ENCODE data around the gene UBL4A. TPM values are rescaled to one million over a fixed set of nuclear protein-coding genes. Genes with fewer than 3 reads are reported as not detected.
A peak's percentile ranks its signal among the peaks of the same experiment; 100 is the strongest.

UBL4A gene
- total and polyA plus RNA-seq, 2 donors (not counting 3 experiments of a cell fraction or from before 2014, with no cell fraction given) = 25.3 to 31.4 TPM

DNA sequence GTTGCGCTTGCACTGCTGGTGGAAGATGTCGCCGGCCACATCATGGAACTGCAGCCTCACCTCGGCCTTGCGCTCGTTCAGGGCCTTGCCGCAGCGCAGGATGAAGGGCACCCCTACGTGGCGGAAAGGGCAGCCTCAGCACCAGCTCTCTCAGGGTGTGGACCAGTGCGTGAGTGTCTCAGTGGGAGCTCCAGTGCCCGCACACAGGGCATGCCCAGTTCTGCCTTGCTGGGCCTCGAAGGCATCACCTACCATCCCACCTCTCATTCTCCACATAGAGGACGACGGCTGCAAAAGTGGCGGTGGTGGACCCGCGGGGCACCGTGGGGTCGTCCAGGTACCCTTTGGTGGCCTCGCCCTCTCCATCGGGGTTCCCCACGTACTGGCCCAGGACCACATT lies 46.3 kb upstream of the UBL4A start:
- H3K4me3 ChIP-seq (replicated peaks in 1 of 3; ENCODE audit: insufficient read depth in 1 of 3, low read depth in 1 of 3, low read length in 3 of 3) = no peak overlapping the region
- no peaks in the 10 kb centered on the region for H3K4me1 ChIP-seq (ENCODE audit: control insufficient read depth, extremely low read depth, insufficient read depth, low read length)
- no peak overlapping the region for H2AFZ ChIP-seq (ENCODE audit: low read depth, low read length)
- H3K9ac ChIP-seq (replicated peaks; ENCODE audit: extremely low read depth, insufficient read depth, low read length) = no peak overlapping the region
- POLR2A ChIA-PET = no interaction called here
- H3K9me3 ChIP-seq (replicated peaks; ENCODE audit: control insufficient read depth, insufficient read depth, low read length) = no peaks in the 10 kb centered on the region
- H3K27me3 ChIP-seq (ENCODE audit: control insufficient read depth in 2 of 2, insufficient read depth in 2 of 2, low read length in 2 of 2) = no peaks in the 10 kb centered on the region
- CTCF ChIA-PET = interaction anchor here (4.2 kb wide), 1 partner anchor 159 kb away, joined by 24 read pairs; the partner anchor contains the start of gene FLNA
- TF ChIP-seq JUN (IDR thresholded peaks at IDR 0.05; ENCODE audit: borderline replicate concordance, insufficient read depth, insufficient read length, low read depth) (no peak), GATA2 (IDR thresholded peaks at IDR 0.05; ENCODE audit: insufficient read depth, insufficient read length, low read depth, low read length) (no peak), POLR2A (IDR thresholded peaks at IDR 0.05; ENCODE audit: low read depth, low read length) (no peak), FOS (IDR thresholded peaks at IDR 0.05; ENCODE audit: borderline replicate concordance, insufficient read depth, low read length) (no peak), MYC (IDR thresholded peaks at IDR 0.05; ENCODE audit: low read depth, low read length) (no peak)
- TF ChIP-seq, protein P1, sequence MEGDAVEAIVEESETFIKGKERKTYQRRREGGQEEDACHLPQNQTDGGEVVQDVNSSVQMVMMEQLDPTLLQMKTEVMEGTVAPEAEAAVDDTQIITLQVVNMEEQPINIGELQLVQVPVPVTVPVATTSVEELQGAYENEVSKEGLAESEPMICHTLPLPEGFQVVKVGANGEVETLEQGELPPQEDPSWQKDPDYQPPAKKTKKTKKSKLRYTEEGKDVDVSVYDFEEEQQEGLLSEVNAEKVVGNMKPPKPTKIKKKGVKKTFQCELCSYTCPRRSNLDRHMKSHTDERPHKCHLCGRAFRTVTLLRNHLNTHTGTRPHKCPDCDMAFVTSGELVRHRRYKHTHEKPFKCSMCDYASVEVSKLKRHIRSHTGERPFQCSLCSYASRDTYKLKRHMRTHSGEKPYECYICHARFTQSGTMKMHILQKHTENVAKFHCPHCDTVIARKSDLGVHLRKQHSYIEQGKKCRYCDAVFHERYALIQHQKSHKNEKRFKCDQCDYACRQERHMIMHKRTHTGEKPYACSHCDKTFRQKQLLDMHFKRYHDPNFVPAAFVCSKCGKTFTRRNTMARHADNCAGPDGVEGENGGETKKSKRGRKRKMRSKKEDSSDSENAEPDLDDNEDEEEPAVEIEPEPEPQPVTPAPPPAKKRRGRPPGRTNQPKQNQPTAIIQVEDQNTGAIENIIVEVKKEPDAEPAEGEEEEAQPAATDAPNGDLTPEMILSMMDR (IDR thresholded peaks at IDR 0.05; ENCODE audit: extremely low read depth in 1 of 2, insufficient read depth in 1 of 2, low read depth in 1 of 2, low read length in 2 of 2) = no peak
- H3K36me3 ChIP-seq (ENCODE audit: control insufficient read depth in 2 of 2, extremely low read depth in 1 of 2, insufficient read depth in 2 of 2, low read length in 2 of 2) = peaks cover 5 to 17% of the 10 kb centered on the region in 2 experiments
- H3K4me2 ChIP-seq (ENCODE audit: insufficient read depth, low read length) = no peak overlapping the region
- peaks cover 3% of the 10 kb centered on the region for H3K79me2 ChIP-seq (ENCODE audit: control insufficient read depth, insufficient read depth, low read length)
- BruUV-seq (replicated peaks) = no TSS peak
- dilution Hi-C loops (cut with MboI; ENCODE audit: extremely low pct_ligation_motif_present, low sequenced_read_pairs) = no loop called here
- no peak for FAIRE-seq
- no peak for DNase-seq (ENCODE audit: low read depth, low spot score)
- H4K20me1 ChIP-seq (replicated peaks; ENCODE audit: control insufficient read depth, extremely low read depth, insufficient read depth, low read length) = no peaks in the 10 kb centered on the region
- no peaks in the 10 kb centered on the region for H3K9me1 ChIP-seq (replicated peaks; ENCODE audit: control insufficient read depth, extremely low read depth, insufficient read depth, low read length)
- intact Hi-C loops (cut with micrococcal nuclease) = no loop called here
- no peak overlapping the region for H3K27ac ChIP-seq (ENCODE audit: insufficient read depth, low read depth, low read length)

- CTCF ChIA-PET = interaction anchor here (1.6 to 4.2 kb wide), 2 partner anchors 148 to 158 kb away, joined by 4 to 24 read pairs; partner anchors contain the start of gene FLNA
- Histone ChIP-seq H3K27ac (ENCODE audit: insufficient read depth, low read depth, low read length) (no peak overlapping the region), H3K9me1 (replicated peaks; ENCODE audit: control insufficient read depth, extremely low read depth, insufficient read depth, low read length) (no peaks in the 10 kb centered on the region), H3K4me2 (ENCODE audit: insufficient read depth, low read length) (no peak overlapping the region), H3K9ac (replicated peaks; ENCODE audit: extremely low read depth, insufficient read depth, low read length) (no peak overlapping the region), H3K27me3 (ENCODE audit: control insufficient read depth in 2 of 2, insufficient read depth in 2 of 2, low read length in 2 of 2) (no peaks in the 10 kb centered on the region), H3K4me1 (ENCODE audit: control insufficient read depth, extremely low read depth, insufficient read depth, low read length) (peaks cover 4% of the 10 kb centered on the region), H3K79me2 (ENCODE audit: control insufficient read depth, insufficient read depth, low read length) (no peaks in the 10 kb centered on the region), H3K36me3 (ENCODE audit: control insufficient read depth in 2 of 2, extremely low read depth in 1 of 2, insufficient read depth in 2 of 2, low read length in 2 of 2) (peaks cover 5 to 17% of the 10 kb centered on the region in 2 experiments), H3K9me3 (replicated peaks; ENCODE audit: control insufficient read depth, insufficient read depth, low read length) (no peaks in the 10 kb centered on the region), H3K4me3 (replicated peaks in 1 of 3; ENCODE audit: insufficient read depth in 1 of 3, low read depth in 1 of 3, low read length in 3 of 3) (no peak overlapping the region), H4K20me1 (replicated peaks; ENCODE audit: control insufficient read depth, extremely low read depth, insufficient read depth, low read length) (no peaks in the 10 kb centered on the region), H2AFZ (ENCODE audit: low read depth, low read length) (no peak overlapping the region)
- TSS peak; percentile 34 for BruUV-seq (replicated peaks)
- dilution Hi-C loops (cut with MboI; ENCODE audit: extremely low pct_ligation_motif_present, low sequenced_read_pairs) (no loop called here), intact Hi-C loops (cut with micrococcal nuclease) (no loop called here)
- no peak for DNase-seq (ENCODE audit: low read depth, low spot score)
- no peak for FAIRE-seq
- POLR2A ChIA-PET = no interaction called here
- no peak for TF ChIP-seq MAX (IDR thresholded peaks at IDR 0.05; ENCODE audit: insufficient read depth, insufficient read length)
- no peak for TF ChIP-seq POLR2AphosphoS5 (IDR thresholded peaks at IDR 0.05; ENCODE audit: insufficient read depth, low read depth, low read length)
- TF ChIP-seq EZH2 (IDR thresholded peaks at IDR 0.05; ENCODE audit: borderline replicate concordance, low read depth, low read length, severe bottlenecking) = no peak
- no peak for TF ChIP-seq POLR2A (IDR thresholded peaks at IDR 0.05; ENCODE audit: low read depth, low read length)
- TF ChIP-seq MYC (IDR thresholded peaks at IDR 0.05; ENCODE audit: low read depth, low read length) = no peak
- TF ChIP-seq, protein P1 (IDR thresholded peaks at IDR 0.05; ENCODE audit: extremely low read depth in 1 of 2, insufficient read depth in 1 of 2, low read depth in 1 of 2, low read length in 2 of 2) = no peak
- TF ChIP-seq JUN (IDR thresholded peaks at IDR 0.05; ENCODE audit: borderline replicate concordance, insufficient read depth, insufficient read length, low read depth) = no peak
- TF ChIP-seq FOS (IDR thresholded peaks at IDR 0.05; ENCODE audit: borderline replicate concordance, insufficient read depth, low read length) = no peak
- TF ChIP-seq GATA2 (IDR thresholded peaks at IDR 0.05; ENCODE audit: insufficient read depth, insufficient read length, low read depth, low read length) = no peak
Observed at GRCh38 chrX:154531626-154532025, 45.2 kb upstream of the UBL4A start.
